ENCODE data around the gene KREMEN1.

GRCh38 chr22:29106839-29107238 lies 34.0 kb downstream of the KREMEN1 start:
- TF ChIP-seq, protein P1, sequence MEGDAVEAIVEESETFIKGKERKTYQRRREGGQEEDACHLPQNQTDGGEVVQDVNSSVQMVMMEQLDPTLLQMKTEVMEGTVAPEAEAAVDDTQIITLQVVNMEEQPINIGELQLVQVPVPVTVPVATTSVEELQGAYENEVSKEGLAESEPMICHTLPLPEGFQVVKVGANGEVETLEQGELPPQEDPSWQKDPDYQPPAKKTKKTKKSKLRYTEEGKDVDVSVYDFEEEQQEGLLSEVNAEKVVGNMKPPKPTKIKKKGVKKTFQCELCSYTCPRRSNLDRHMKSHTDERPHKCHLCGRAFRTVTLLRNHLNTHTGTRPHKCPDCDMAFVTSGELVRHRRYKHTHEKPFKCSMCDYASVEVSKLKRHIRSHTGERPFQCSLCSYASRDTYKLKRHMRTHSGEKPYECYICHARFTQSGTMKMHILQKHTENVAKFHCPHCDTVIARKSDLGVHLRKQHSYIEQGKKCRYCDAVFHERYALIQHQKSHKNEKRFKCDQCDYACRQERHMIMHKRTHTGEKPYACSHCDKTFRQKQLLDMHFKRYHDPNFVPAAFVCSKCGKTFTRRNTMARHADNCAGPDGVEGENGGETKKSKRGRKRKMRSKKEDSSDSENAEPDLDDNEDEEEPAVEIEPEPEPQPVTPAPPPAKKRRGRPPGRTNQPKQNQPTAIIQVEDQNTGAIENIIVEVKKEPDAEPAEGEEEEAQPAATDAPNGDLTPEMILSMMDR (IDR thresholded peaks at IDR 0.05; ENCODE audit: borderline replicate concordance, extremely low read depth, low read length, poor library complexity, severe bottlenecking): no peak
- TF ChIP-seq EZH2 (IDR thresholded peaks at IDR 0.05; ENCODE audit: borderline replicate concordance, low read depth, low read length, severe bottlenecking): no peak

Data from DND-41 (cell line).